IPS DF 19.7 (cell line): ENCODE results near the gene HPCA.

ENCODE experiments used
- DNase-seq: peaks from one replicate; pipeline ENCODE4 v3.0.0-alpha.2; 2013; ENCODE audit warnings: low read depth, low spot score

HPCA gene

DNA sequence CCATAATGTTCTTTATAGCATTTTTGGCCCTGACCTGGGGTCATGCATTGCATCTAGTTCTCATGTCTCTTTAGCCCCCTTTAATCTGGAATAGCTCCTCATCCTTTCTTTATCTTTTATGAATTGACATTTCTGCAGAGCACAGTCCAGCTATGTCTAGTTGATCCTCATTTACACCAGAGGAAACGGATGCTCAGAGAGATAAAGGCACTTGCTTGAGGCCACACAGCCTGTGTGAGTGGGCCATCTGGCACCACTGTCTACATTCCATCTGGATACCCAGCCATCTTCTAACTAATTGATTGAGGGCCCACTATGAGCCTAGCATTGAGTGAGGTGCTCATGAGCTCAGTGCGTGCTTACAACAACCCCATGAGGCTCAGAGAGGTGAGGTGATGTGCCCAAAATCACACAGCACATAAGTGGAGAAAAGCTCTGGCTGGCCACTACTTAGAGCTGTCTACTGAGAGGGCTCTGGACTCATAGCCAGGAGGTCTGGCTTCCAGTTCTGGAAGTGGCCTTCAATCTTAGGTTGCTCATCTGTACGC lies 3.5 kb downstream of the HPCA start:
- DNase-seq, result no peak

DNA sequence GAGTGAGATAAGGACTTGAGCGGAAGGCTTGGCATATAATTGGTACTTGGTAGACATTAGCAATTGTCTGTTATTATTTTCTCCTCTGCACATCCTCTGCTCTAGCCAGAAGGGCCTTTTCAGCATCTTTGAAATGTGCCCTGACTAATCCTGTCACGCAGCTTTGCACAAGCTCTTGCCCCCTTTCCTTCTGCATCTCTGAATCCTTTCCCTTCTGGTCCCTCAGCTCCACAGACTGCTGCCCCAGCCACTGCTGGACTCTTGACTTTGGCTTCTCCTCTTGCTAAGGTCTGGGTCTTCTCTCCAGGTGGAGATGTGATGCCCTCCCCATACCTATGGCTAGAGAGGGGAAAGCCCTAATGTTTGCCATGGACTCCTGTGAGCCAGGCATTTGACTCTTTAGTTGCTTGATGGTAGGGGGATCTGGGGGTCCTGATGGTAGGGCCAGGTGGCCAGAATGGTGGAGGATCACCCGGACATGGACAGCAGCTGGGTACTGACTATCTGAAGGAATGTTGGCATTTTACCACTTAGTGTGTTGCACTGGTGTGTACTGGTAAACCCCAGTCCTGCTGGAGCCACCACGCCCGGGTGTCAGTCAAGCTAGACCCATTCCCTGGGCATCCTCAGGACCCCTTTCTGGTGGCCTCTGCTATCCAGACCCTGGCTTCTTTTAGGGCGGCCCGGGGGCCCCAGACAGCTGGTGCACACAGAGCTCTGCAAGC lies 4.4 kb downstream of the HPCA start:
- no peak for DNase-seq

DNA sequence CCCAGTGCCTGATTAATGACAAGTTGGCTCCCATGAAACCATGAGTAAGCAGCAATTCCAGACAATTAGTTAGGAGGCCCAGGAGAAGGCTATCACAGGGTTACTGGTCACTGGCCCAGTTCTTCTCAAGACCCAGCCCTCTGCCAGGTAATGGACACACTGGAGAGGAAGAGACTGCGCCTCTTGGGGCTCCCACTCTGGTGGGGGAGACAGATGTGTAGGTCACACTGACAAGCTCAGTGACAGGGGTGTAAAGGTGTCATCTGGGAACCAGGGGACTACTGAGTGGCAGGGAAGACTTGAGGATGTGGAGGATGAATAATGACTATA lies 4.9 kb downstream of the HPCA start:
- DNase-seq, result no peak

DNA sequence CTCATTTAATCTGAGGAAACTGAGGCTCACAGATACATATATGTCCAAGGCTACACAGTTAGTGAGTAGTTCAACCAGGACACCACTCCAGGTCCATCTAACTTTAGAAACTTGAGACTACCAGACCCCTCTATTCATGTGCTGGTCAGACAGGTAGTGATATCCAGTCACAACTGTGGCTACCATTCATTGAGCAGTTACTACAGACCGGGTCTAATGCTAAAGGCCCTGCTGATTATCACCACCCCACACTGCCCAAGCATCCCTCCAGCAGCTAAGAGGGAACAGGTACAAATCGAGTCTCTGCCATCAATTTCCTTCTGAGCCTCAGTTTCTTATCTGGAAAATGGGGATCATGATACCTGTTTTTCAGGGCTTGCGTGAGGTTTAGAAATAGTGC lies 5.3 kb downstream of the HPCA start:
- no peak for DNase-seq

DNA sequence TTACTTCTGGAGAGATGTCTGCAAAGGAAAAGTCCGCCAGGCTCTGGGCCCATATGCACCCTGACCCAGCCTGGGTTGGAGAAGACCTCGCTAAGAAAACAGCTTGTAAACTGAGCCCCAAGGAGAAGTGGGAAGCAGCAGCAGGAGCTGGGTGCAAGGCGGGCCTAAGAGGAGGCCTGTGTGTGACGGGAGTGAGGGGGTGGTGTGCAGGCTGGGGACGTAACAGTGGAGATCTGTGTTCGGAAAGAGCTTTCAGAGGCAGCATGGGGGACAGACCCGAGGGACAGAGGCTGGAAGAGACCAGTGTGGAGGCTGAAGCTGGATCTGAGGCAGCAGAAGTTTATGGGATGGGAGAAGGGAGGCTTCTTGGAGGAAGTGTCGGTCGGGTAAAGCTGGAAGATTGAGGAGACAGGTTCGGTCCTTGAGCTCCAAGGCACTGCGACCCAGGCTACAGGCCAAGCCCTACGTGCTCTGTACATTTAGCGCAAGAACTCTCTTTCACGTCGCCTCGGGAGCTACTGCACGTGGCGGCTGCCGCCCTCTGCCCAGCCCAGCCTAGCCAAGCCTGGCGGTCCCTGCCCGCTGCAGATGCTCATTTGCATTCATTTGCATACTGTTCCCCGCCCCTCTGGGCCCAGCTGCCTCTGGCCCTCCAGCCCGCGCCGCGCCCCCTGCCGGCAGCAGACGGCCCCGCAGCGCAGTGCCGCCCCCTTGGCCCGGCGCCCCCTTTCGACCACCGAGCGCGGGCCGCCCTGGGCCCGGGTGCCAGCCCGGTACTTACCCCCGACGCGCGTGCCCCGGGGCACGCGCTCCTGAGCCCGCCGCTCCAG lies 6.3 kb downstream of the HPCA start:
- peak; percentile 67 for DNase-seq

DNA sequence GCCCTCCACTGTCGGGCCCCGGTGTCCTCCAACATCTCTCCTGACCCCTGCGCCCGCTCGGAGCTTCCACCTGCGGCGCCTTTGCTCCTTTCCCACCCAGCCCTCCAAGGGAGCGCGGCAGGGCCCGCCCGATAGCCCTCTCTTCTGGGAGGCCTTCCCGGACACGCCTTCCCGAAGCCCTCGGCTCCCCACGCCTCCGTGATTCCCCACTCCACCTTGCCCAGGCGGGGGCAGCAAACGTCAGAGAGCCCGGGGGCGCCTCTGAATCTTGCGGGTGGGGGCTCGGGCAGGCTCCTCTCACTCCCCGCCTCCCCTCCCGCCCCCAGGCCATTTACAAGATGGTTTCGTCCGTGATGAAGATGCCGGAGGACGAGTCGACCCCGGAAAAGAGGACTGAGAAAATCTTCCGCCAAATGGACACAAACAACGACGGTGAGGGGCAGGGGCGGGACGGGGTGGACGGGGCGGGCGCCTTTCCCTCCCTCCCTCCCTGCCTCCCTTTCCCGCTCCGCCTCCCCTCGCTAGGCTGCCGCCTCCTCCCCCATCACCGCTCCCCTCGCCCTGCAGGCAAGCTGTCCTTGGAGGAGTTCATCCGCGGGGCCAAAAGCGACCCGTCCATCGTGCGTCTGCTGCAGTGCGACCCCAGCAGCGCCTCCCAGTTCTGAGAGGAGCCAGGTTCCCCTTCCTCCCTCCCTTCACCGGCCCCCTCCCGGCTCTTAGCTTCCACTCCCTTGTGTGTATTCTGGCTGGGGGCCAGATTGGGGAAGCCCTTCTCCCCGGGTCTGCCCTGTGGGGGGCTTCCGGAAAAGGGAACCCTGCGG lies 7.1 kb downstream of the HPCA start:
- DNase-seq, result no peak

DNA sequence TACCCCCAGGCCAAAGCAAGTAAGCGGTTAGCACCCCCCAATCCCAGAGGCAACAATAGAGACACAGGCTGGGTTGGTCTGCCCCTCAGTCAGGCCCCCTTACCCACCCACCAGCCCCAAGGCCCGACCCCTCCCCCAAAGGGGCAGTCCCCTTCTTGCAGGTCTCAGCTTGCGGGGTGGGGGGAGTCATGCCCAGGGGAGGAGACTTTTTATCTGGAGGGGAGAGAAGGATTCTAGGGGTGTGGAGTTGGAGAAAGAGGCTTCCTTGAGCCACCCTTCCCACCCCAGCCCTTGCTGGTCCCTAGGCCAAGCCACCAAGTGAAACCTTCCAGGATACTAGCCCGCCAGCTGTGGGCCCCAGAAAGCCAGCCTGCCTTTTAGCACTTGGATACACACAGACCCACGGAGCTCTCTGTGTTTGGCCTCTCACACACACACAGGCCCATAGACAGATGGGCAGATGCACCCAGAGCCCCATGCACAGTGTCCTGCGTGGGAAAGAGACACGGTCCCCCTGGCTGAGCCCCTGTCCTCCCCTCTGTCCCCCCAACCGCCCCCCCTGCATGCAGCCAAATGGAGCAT lies 7.8 kb downstream of the HPCA start:
- no peak for DNase-seq

DNA sequence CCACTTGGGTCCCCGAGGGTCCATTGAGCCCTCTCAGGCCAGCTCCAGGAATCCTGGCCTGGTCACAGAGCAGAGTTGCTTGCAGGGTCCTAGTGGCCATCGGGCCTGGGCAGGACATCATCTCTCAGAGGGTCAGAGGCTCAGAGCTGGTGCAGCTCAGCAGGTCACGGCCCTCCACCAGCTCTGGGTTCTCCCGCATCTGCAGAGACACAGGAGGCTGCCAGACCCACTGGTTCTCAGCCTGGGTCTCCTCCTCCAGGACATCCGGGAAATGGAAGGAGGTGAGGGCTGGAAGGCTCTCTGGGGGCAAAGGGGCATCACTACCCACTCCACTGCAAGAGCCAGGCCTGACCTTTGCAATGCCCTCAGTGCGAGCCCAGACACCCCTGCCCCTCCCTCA lies 8.4 kb downstream of the HPCA start:
- DNase-seq, result no peak

DNA sequence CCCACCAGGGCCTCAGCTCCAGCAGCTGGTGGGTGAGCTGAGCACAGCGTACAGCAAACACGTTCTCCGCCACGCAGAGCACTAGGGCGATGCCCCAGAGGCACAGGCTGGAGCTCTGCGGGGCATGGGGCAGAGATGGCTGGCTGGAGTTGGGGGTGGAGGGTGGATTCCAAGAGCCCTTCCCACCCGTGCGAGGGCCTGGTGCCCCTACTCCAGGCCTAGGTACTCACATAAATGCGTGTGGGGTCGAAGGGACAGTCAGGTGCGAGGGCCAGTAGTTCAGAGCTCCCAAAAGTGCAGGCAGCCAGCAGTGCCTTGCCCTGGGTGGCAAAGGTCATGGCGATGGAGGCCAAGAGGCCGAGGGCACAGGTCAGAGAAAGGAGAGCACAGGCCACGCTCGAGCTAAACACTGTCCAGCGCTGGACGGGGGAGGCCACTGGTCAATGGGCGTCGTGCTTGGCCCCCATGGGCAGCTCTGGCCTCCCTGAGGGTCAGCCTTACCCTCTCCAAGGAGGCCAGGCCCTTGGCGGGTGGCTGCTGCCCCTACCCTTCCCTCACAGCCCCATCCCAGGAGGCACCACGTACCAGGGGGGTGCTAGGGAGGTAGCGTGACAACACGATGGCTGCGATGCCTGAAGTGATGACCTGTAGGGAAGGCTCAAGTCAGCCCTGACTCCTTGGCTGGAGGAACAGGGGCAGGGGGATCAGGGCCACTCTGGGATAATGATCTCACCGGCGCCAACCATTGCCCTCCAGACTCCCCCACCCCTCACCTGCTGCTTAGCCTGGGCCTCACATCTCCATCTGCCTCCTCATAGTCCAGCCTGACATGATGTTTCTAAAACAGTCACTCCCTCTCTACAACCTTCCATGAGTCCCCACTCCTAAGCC lies 9.3 kb downstream of the HPCA start:
- no peak for DNase-seq

DNA sequence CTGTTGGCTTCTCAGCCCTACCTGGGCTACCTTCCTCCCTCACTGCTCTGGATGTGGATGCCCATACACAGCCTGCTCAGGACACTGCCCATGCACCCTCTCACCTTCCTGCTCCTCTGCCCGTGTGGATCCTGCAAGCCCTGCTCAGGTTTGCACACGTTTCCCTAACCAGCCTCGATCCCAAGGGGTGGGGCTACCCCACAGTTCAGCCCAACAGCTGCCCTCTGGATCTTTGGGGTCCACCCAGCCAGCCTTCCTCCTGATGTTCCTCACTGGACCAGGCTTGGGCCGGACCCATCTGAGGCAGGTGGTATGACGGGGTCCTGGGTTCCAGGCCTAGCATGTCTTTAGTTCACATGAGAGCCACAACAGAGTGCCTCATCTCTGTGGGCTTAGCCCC lies 10.2 kb downstream of the HPCA start:
- DNase-seq, result no peak

DNA sequence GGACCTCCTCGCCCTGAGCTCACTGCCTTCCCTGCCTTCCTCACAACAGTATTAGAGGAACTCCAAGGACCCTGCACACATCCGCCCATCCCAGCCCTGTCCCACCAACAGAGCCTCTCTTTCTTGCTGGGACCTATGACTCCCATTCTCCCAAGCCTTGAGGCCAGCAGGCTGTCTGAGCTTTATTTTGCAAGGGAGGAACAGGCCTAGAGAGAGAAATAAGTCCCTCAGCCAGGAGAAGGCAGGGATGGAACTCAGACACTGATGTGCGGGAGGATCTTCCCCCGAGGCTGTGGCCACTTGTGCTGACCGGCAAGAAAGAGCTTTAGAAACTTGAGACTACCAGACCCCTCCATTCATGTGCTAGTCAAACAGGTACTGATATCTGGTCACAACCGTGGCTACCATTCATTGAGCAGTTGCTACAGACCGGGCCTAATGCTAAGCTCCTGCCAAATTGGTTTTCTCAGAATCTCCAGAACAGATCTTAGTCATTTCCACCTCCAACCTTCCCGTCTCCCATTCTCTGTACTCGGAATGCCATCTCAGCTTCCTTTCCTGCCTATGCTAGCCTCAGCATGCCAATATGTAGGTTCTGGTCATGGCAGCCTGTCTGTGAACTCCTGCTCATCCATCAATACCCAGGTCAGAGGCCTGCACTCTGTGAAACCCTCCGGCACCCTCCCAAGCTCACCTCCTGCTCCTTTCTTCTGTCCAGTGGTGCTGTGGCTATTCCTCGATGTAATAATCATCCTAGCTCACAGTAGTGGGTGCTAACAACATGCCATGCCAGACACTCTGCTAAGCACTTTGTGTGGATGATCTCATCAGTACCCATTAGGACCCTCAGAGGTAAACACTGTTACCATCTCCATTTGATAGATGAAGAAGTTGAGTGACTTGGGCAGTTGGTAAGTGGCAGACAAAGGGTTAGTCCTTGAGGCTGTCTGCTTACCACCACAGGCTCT lies 11.1 kb downstream of the HPCA start:
- DNase-seq, result no peak

DNA sequence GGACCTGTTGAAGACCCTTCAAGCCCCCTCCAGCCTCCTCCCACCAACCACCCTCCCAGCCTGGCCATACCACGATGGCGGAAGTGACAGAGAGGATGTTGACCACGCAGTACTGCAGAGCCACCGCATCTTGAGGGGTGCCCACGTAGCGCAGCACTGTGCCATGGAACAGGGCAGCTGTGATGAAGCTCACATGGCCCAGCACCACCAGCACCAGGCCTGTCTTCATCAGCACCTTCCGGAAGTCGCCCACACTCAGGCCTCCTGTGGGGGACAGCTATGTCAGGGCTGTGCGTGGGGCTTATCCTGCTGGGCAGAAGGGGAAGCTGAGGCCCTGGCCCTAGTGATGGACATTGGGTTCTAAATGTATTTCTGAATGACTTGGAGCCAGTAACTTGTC lies 11.8 kb downstream of the HPCA start:
- no peak for DNase-seq

DNA sequence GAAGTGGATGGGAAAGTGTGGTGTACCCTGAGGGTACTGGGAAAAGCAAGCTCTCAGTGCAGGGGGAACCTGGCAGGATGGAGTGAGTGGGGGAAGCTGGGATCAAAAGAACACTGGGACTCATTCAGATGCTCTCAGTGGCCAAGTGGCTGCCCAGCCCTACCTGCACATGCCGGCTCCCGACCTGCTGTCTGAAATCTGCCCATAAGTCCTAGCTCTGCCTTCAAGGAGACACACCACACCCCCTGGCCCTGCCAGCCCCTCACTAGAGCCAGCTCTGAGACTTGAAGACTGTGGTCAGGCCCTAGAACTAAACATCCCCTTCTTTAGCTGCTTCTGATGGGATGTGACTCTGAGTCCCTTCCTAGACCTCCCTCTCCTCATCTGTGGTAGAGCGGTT lies 12.7 kb downstream of the HPCA start:
- DNase-seq, result no peak

DNA sequence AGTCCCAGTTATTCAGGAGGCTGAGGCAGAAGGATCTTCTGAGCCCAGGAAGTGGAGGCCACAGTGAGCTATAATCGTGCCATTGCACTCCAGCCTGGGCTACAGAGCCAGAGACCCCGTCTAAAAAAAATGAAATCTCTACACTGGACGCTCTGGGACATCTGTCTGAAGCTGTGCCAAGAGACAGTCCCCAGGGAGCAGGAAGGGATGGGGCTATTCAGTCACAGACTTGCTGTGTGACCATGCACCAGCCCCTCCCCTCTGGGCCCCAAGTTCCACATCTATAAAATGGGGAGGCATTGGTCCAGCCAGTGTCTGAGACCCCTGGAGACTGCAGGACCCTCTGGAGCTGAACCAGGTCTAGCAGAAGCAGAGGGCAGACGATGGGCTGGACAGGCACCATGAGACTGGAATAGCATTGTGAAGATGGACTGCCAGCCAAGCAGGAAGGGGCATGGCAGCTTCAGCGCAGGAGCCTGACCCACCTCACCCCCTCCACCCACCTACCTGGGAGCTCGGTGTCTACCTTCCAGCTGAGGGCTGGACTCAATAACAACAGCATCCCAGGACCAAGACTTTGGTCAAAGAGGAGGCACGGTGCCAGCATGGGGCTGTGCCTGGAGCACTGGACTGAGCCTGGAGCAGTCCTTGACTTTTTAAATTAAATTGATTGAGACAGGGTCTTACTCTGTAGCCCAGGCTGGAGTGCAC lies 13.4 kb downstream of the HPCA start:
- no peak for DNase-seq

DNA sequence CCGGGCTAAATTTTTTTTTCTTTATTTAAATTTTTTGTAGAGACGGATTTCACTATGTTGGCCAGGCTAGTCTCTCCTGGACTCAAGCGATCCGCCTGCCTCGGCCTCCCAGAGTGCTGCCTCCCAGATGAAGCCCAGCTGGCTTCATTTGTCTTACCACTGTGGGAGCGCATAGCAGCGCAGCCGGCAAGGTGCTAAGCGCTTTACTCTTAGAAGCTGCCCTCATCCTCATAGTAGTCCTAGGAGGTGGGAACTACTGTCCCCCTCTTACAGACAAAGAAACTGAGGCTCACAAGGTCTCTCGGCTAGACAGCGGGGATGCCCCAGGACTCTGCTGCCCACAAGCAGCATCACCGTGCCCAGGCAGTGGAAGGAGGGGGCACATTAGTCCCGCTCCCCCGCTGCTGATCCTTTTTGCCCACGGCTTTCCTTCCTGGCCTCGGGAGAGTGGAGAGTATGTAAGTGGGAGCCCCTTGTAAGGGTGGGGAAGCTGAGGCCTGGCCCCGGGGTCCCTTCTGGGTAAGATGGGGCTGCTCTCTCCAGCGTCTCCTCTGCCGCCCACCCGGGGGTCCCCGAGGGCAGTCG lies 14.2 kb downstream of the HPCA start:
- no peak for DNase-seq

DNA sequence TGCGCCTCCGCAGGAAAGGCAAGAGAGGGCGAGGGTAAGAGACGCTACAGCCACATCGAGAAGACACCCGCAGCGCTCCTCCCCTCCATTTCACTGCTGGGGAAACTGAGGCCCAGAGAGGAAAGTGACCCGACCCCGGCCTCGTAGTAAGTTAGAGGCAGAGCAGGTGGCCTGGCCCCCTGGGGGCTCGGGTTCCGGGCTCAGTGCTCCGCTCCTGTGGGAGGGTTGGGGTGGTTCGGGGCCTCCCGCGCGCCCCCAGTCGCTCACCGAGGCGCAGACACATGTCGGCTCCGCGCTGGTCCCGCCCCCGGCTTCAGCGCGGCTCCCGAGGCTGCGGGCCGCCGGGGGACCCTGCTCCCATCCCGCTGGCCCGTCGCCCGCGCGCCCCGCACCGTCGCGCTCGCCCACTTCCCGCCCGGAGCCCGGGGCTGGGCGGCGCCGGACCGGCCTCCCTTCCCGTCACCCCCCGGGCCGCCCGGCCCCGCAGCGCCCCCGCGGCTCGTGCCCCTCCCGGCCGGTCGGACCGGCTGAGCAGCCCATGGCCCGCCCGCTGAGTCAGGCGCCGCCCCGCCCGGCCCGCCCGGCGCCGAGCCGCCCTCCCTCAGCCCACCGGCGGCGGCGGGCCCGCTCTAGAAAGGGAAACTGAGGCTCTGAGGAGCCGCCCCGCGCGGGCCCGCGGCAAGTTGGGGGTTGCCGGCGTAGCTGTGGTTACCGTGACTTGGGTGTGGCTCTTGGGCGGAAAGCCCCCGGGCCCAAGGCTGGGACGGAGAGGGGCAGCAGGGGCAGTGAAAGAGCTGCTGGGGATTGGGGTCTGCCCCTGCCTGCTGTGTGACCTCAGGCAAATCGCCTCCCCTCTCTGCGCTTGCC lies 14.9 kb downstream of the HPCA start, which contains the start of gene TMEM54:
Gene TMEM54, minus strand, starts transcription at position 434 of the 867 bp plus-strand sequence. Its CDS starts 151 bp downstream, at position 283.
- no peak for DNase-seq

DNA sequence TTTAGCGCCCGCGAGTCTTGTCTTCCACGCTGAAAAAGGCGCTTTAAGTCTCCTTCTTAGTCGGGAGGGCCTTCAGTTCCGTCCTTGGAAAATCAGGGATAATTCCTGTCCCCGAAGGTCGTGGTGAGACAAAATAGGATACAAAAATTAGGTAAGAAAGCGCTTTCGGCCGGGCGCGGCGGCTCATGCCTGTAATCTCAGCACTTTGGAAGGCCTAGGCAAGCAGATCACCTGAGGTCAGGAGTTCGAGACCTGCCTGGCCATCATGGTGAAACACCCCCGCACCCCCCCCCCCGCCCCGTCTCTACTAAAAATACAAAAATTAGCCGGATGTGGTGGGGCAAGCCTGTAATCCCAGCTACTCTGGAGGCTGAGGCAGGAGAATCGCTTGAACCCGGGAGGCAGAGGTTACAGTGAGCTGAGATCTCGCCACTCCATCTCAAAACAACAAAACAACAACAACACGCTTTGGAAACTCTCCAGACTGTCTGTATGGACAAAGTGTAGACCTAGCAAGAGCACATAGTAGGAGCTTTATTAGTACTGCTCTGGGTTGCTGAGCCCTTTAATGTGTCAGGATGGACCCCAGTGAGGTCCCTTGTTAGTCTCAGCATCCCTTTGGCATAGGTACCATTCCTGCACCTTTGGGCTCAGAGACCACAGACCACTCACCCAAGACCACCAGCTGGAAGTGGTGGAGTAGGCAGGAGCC lies 15.7 kb downstream of the HPCA start:
- DNase-seq, result no peak
